Colon (tissue), 2 donors: ENCODE measurements around the gene TNFAIP8L2.

Source experiments
- FAIRE-seq: peaks from 2 replicates; lab custom pipeline; 2012; peaks lifted over from hg19 to GRCh38; lab: Jason Lieb, UNC
- donor health status: control.
- donor health status: control.

The TNFAIP8L2 gene

GRCh38 chr1:151156515-151156819 lies at the start of gene TNFAIP8L2:
Gene TNFAIP8L2 (plus strand): TSS chr1:151156649. CDS start chr1:151158698, 2,049 bp downstream.
- FAIRE-seq = no peak

- FAIRE-seq = no peak
Measured at GRCh38 chr1:151106894-151107293, 49.6 kb upstream of the TNFAIP8L2 start.

DNA sequence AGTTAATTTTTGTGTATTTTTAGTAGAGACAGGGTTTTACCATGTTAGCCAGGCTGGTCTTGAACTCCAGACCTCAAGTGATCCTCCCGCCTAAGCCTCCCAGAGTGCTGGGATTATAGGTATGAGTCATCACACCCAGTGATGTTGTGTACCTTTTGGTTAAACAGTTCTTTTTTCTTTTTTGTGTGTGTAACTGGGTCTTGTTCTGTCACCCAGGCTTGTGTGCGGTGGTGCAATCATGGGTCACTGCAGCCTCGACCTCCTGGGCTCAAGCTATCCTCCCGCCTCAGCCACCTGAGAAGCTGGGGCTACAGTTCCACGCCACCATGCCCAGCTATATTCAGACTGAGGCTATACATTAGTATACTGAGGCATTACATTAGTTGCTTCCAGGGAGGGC lies 48.1 kb upstream of the TNFAIP8L2 start:
- FAIRE-seq = no peak

DNA sequence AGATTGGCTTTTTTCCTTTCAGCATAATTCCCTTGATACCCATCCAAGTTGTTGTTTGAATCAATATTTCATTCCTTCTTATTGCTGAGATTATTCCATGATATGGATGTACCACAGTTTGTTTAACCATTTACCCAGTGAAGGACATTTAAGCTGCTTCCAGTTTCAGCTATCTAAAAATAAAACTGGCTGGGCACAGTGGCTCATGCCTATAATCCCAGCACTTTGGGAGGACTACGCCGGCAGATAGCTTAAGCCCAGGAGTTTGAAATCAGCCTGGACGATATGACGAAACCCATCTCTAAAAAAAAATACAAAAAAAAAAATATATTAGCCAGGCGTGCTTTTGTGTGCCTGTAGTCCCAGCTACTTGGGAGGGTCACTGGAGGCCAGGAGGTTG lies 42.6 kb upstream of the TNFAIP8L2 start:
- no peak for FAIRE-seq

GRCh38 chr1:151124763-151125403 lies 31.6 kb upstream of the TNFAIP8L2 start:
- no peak for FAIRE-seq

GRCh38 chr1:151128800-151129199 lies 27.6 kb upstream of the TNFAIP8L2 start:
- FAIRE-seq = no peak

- FAIRE-seq = no peak
Measured at GRCh38 chr1:151130987-151131586, 25.4 kb upstream of the TNFAIP8L2 start.

- no peak for FAIRE-seq
Measured at GRCh38 chr1:151131701-151132334, 24.6 kb upstream of the TNFAIP8L2 start.

- FAIRE-seq = no peak
Measured at GRCh38 chr1:151132335-151133017, 24.0 kb upstream of the TNFAIP8L2 start.

- FAIRE-seq = no peak
Measured at GRCh38 chr1:151133018-151133806, 23.2 kb upstream of the TNFAIP8L2 start.

- FAIRE-seq = no peak
Measured at GRCh38 chr1:151134396-151134795, 22.1 kb upstream of the TNFAIP8L2 start.

DNA sequence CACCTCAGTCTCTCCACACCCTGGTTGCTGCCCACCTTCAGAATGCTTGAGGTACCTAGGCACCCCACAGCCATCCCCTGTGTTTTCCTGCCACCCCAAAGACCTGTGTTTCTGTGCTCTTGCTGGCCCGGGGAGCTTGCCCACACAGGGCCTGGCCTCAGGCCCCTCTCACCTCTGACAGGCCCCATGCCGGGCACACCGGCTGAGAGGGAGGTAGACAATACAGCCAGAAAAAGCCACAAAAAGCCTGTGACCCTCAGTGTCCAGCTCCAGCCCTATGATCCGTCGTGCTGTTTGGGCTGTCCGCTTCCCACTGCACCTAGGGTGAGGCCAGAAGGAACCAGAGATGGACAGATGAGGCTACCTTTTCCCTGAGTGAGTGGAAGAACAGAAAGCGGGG lies 21.5 kb upstream of the TNFAIP8L2 start:
- no peak for FAIRE-seq

DNA sequence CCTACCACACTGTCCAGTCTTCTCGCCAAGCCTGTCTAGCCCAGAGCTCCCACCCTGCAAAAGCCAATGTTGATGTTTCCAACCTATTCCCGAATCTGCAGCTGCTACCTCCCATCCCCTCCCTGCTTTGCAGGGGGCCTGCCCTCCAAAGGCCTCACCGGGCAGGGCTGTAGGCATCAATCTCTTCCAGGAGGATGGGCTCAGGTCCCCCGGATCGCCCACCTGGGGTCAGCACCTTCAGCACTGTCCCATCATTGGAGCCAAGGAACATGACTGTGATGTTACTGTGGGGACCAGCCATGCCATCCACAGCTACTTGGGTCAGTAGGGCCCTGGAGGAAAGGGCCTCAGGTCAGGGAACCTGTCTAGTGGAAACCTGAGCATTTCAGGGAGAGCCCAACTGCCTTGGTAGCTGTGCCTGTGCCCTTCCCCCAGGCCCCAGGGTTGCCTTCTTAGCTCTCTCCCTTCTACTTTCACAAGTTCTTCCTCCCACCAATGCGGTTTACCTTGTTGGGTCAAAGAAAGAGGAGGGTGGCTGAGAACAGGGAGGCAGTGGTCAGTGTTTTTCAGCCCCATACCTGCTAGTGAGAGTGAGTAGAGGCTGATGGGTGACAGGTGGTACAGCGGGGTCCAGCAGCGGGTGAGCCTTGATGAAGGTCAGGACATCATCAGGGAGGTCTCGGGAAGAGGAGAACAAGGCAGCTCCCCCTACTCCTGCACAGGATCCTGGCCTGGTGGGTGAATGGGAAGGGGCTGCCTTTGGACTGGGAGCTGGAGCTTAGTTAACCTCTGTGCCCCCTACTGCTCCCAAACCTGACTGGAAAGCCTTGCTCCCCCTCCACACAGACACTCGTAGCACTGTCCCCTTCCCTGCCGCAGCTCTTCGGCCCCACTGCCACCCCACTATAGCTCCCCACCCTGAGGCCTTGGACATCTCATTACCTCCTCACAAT lies 20.7 kb upstream of the TNFAIP8L2 start:
- no peak for FAIRE-seq

GRCh38 chr1:151137789-151138188 lies 18.7 kb upstream of the TNFAIP8L2 start:
- FAIRE-seq = no peak

GRCh38 chr1:151142411-151143056 lies 13.9 kb upstream of the TNFAIP8L2 start:
- no peak for FAIRE-seq

DNA sequence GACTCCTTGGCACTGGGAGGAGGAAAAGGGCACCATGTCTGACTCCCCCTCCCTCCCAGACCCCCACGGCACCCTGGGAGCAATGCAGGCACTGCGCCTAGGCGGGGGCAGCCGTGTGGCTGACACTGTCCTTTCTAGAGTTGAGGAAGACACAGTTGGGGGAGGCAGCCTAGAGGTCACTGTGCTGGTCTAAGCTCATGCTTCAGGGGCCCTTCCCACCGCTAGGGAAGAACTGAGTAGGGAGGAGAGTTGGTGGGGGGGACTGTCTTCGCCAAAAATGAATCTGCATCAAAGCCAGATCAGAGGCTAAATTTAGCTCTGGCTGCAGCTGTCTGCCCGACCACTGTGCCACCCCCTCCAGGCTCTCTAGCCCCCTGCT lies 13.4 kb upstream of the TNFAIP8L2 start:
- FAIRE-seq = no peak

GRCh38 chr1:151143986-151144385 lies 12.5 kb upstream of the TNFAIP8L2 start:
- FAIRE-seq = no peak

DNA sequence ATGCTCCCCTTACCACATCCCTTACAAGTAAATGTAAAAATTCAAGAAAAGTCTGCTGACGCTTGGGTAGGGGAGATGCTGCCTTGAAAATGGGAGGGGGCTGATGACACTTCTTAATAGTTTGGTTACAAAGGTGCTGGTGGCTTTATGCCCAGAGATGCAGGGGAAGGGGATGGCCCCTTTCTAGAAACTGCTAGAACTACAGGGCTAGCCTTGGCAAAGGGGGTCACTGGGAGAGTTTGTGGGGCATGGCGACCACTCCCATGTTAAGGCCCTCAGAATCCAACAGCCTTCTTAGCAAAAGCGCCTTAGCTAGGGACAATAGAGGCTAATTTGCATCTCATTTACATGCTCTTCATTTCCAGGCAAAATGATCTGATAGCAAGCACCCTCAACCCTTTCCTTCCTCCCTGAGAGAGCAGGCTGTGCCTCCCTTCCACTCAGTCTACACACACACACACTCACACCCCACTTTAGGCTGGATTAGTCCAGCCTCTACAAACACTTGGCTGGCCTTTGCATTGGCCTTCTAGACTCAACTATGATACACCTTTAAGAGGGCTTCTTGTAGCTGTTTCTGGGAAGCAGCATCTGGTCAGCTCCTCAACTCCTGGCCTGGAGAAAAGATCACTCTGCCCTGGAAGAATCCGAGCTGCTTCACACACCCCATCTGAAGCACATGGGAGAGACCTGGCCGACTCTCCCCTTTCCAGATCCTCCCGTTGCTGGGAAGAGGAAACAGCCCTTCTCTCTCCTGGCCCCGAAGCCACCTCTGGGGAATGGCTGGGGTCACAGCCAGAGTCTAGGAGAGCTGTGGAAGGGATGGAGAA lies 11.8 kb upstream of the TNFAIP8L2 start:
- FAIRE-seq = no peak

DNA sequence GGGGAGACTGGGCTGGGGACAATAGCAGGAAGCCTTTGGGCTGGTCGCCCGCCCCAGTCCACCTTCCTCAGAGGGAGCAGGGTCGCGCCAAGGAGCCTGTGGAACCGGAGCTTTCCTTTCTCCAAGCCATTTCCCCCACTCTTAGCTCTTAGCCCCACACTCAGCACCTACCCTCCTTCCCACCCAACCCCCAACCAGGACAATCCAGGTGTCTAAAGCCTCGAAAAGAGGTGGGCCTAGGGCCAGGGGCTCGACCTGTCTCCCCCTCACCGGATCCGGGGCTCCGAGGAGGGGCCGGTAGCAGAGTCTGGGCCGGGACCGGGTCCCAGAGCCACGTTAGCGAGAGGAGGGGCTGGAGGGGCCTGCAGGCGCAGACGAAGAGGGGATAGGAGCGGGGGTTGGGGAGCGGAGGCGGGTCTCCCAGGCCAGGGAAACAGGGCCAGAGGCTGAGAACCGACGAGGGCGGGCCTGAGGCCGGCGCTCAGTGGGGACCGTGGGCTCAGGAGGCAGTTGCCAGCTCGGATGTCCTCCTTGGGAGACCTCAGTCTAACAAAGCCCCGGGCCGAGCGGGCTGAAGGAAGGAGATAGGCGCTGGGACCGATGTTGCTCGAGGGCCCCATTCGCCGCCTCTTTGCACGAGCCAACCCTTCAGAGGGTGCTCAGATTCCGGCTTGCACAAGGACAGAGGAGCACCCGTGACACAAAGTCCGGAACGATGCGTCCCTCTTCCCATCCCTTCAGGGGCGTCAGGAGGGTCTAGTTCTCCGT lies 11.0 kb upstream of the TNFAIP8L2 start:
- FAIRE-seq = no peak
